CD4-positive, alpha-beta T cell treated with Interleukin-4 for 1 hour (primary cell): ENCODE data around the gene ATP2A3.
"Not testable (repeated sequence)": the region's sequence is repeated elsewhere in the genome, so short reads cannot be mapped to it uniquely, and the experiment has no call there.

Experiments used
- DNase-seq, 2 donors: peaks; one replicate each; pipeline ENCODE4 v3.0.0-alpha.2; 2020 to 2022

The ATP2A3 gene

DNA sequence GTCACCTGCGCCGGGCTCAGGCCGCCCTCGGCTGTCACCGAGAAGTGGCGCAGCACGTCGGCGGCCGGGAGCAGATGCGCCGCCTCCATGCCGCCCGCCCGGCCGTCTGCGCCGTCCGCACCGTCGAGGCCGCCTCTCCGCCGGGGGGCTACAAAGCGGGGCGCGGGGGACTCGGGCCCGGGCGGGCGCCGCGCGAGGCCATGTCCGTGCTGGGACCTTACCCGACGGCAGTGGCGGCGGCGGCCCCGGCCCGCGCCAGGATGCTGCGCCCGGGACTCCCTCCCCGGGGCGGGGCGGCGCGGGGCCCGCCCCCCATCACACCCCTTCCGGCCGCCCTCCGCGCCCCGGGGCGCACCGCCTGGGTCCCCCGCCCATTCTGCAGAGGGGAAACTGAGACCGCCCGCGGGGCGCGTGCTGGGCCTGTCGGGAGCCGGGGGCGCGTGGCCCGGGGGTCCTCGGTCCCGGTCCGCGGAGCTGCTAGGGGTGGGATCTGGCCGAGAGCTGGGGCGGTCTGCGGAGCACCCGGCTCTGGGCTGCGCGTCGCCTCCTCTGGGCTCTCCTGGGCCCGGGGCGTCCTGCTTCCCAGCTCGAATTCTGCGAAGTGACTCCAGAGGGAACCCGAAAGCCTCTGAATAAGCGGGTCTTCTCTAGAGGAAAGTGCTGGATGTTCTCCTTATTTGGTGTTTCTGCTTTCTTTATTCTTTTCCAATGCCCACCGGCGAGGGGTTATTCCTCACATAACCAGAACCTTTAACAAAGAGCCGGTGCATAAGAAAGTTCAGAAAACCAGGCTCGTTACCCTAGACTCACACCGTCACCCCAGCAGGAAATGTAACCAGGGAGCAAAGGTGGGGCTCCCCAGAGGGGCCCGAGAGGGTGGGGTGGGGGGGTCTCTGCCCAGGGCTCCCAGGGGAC, at the start of gene ATP2A3:
Gene ATP2A3, minus strand, starts transcription at position 235 of the 915 bp plus-strand sequence. Its CDS starts 146 bp downstream, at position 89.
- peak; percentile 57 to 67 for DNase-seq

GRCh38 chr17:4010754-4011153, 46.5 kb upstream of the ATP2A3 start:
- DNase-seq, result no peak

DNA sequence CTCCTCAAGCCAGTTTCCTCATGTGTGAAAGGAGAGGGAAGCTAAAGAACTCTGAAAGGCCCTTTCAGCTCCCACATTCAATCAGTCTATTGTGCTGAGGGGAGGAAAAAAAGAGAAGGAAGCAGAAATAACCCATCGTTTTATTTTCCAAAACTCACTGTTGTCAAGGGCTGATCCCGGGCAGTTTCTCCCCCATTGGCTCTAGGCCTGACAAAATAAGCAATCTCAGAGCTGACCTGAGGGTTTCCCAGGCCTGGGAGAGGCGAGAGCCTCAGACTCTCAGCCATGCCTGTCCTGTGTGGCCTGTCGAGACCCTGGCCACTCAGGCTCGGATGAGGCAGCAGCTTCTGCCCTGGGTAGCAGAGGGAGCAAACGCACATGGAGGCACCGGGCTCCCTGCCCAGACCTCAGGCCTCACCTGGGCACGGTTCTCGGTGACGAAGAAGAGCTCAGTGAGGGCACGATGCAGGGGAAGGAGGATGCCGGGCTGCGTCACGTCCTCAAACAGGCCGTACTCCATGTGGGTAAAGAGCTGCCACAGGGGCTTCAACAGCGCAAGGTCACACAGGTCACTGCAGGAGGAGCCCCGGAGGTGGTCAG, 45.0 kb upstream of the ATP2A3 start:
- no peak for DNase-seq

DNA sequence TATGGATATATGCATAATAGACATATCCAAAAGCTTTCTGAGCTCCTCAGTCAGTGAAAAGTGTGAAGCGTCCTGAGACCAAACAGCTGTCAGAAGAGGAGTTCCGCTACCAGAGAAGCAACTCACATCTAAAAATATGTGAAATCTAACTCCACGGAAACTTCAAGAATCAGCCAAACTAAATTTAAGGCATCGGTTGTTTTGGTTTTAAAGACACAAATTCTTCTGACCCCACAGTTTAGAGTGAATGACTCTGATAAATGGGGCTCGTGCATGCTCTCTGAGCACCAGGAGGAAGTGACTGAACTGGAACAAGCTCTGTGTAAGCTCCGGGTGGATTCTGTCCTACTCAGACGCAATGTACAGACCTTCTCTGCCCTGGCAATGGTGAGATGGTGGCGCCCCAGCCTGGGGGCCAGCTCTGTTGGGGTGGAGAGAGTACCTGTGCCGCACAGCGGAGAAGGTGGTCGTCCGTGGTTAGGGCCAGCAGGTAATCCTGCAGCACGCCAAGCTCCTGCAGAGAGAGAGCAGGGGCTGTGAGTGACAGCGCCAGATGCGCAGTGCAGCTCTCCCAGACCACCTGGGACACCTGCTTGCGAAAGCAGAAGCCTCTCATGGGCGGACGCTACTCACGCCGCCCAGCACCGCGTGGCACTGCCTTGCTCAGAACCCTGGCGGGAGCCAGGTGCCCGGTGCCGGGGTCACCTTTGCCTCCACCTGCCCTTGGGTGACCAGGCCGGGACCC, 44.4 kb upstream of the ATP2A3 start:
- no peak for DNase-seq

- DNase-seq, result no peak
Measured at GRCh38 chr17:4008082-4008435, 43.8 kb upstream of the ATP2A3 start.

DNA sequence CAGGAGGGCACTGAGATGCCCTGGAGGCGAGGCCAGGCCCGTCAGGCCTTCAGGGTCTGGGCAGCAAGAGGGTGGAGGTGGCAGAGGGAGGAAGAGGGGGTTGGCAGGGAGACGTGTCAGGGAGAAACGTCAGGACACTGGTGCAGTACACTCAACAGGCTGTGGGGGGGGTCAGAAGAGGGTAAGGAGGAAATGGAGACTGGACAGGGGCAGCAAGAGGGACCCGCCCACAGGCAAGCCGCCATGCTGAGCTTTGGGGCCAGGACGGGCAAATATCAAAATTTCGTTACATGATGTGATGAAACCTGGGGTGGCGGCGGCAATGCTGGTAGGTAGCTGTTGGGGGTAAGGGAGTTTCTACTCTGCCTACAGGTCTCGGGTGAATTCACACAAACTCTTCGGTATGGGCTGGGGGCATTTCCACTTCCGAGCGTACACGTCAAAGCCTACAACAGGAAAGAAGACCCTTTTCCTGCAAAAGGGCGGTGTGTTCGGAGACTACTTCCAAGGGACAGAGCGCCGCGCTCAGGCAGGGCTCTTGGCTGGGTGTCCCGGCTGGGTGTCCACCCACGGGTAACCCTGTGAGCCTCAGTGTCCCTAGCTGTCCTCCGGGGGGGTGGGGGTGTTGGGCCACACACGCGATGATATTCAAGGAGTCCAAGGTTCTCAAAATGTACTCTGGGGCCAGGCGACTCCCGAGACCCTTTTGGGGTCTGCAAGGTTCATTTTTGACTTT, 43.3 kb upstream of the ATP2A3 start:
- DNase-seq, result no peak

DNA sequence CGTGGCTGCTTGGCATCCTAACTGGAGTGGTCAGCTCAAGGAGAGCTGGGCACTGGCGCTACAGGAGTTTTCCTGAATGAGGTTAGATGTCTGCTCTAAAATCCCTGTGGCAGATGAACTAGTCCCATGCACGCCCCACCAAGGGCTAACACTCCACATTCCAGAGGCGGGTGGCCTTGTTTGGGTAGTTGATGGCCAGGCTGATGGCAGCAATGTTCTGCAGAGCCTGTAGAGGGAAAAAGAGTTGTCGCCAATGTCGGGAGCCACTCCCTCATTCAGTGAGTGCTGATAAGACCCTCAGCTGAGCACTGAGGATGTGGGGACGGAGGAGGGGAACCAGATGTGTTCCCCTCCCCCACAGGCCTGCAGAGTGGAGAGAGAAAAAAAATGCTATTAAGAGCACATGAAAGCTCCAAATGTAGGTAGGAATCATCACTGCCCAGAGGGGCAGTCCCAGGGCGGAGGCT, 42.5 kb upstream of the ATP2A3 start:
- no peak for DNase-seq

- DNase-seq, result no peak
Measured at GRCh38 chr17:4006165-4006589, 41.9 kb upstream of the ATP2A3 start.

- DNase-seq, result no peak
Measured at GRCh38 chr17:4005296-4006164, 41.3 kb upstream of the ATP2A3 start.

DNA sequence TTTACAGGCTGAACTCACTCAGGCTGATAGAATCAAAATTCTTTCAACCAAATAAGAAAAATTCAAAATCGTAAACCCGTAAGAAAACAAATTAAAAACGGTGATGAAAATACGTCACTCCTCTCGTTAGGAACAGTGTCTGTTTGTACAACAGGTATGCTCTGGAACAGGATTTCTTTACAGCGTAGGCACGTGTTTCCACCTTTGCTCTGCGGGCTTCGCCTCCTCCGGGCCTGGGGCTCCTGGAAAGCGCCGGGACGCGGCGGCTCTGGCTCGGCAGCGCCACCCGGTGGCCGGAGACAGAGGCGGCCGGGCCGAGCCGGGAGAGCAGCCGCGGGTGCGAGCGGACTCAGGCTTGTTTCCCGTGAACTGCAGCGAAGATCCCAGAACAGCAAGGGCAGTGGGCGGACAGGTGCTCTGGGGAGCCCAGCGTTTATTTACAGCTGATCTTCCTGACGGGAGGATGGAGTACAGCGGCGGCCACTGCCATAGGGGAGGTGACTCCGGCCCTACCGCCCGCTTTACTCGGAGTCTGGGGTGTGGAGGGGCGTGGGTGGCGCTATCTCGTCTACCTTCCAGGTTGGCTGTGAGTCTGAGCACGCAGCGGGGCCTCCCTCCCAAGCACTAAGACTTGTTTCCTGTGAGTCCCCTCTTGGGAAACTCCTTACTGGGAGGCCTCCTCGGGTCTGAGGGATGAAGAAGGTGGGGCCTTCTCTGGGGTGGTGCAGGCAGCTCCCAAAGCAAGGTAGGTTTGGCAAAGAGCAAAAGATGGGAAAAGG, 40.5 kb upstream of the ATP2A3 start:
- DNase-seq, result peak; percentile 48 to 51

DNA sequence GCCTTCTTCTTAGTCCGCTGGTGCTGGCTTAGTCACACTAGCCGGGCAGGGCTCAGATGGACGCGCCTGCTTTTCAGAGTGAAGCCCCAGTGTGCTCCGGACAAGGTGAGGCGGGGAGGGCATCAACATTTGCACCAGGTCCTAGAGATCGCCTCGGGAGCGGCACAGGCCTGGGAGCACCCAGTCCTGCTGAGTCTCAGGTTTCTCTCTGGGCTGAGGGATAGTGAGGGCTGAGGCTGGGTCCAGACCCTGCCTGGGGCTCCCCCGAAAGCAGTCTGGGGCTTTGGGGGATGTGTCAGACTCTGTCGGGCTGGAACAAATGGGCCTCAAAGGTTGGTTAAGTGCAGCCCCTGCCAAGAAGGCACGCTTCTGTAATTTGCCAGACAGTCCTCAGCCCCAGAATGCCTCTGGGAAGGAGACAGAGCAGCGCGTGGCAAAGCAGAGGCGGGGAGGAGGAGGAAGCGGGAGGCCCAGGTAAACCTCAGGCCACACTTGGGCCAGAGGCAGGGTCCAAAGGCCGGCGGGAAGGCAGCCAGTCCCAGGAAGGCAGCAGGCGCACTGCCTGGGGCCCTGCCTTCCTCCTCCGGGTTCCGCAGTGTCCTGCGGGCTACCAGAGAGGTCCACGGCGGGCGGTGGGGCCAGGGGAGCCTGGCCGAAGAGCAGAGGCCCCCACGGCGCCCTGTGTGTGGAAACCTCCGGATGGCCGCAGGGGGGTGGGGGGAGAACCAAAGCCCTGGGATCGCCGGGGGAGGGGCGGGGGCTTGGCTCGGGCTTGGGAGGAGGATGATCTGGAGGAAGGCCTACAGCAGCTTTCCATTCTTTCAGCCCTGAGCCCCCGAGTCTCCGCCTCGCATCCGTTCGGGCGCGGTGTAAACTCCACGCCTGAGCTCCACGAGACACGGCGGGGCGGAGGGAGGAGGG, 39.5 kb upstream of the ATP2A3 start:
- no peak for DNase-seq

GRCh38 chr17:4003131-4003500, 38.9 kb upstream of the ATP2A3 start:
- DNase-seq, result no peak

DNA sequence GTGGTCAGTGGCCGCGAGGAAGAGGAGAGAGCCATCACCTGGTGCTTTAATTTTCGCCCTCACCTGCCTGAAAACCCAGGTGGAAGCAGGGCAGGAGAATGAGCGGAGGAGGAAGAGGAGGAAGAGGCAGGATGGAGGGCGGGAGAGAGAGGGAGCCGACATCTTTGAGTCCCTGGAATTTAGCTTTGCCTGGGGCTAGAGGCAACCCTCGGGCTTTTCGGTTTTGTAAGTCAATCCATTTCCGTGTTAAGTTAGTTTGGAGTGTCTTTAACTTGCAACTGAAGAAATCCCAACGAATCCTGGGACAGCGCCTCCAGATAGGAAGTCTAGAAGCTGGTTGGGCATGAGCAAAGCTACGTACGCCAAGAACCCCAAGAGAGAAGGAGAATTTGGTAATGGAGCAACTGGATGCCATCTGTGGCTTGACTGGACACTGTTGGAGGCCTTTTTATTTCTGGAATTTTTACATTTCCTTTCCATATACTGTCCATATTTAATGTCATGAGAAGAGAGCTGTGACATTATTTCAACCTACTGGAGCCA, 36.9 kb upstream of the ATP2A3 start:
- no peak for DNase-seq

DNA sequence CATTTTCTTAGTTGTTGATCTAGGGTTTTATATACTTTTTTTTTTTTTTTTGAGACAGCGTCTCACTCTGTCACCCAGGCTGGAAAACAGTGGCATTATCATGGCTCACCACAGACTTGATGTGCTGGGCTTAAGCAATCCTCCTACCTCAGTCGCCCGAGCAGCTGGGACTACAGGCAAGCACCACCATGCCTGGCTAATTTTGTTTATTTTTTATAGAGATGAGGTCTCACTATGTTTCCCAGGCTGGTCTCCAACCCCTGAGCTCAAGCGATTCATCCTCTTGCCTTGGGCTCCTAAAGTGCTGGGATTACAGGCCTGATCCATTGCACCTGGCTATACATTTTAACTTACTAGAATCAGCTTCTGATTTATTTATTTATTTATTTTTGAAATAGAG, 34.2 kb upstream of the ATP2A3 start:
- no peak for DNase-seq

DNA sequence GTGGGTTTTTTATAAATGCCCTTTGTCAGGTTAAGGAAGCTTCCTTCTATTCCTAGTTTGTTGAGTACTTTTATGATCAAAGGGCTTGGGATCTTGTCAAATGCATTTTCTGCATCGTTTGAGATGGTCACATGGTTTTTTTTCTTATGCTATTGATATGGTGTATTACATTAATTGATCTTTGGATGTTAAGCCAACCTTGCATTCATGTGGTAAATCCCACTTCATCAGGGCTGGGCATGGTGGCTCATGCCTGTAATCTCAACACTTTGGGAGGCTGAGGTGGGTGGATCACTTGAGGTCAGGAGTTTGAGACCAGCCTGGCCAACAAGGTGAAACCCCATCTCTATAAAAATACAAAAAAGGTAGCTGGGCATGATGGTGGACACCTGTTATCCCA, 30.8 kb upstream of the ATP2A3 start:
- no peak for DNase-seq

GRCh38 chr17:3994221-3994576, 30.0 kb upstream of the ATP2A3 start:
- no peak for DNase-seq

GRCh38 chr17:3993493-3994220, 29.4 kb upstream of the ATP2A3 start:
- no peak for DNase-seq

GRCh38 chr17:3992370-3992769, 28.1 kb upstream of the ATP2A3 start:
- no peak for DNase-seq

DNA sequence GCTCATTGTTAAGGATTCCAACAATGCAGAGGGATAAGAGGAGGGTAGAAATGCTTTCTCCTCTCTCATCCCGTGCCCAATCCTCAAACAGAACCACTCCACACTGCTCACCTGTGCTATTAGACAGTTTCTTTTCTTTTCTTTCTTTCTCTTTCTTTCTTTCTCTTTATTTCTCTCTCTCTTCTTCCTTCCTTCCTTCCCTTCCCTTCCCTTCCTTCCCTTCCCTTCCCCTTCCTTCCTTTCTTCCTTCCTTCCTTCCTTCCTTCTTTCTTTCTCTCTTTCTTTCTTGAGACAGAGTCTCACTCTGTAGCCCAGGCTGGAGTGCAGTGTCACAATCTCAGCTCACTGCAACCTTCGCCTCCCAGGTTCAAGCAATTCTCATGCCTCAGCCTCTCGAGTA, 27.5 kb upstream of the ATP2A3 start:
- not testable (repeated sequence) for DNase-seq
